GM23338 (cell line): ENCODE data around the gene ROBO3. TPM values are rescaled to one million over a fixed set of nuclear protein-coding genes. Genes with fewer than 3 reads are reported as not detected.

Experiments used
- ATAC-seq: fragments of 200-7000 bp; cut with Tn5 transposase; 3 replicates; pipeline ENCODE4 v1.9.1; 2020
- DNase-seq: peaks from one replicate; pipeline ENCODE4 v3.0.0-alpha.2; 2015; ENCODE audit warnings: low spot score
- H2AFZ ChIP-seq: fragments of 200-600 bp; sonication (generic); 2 replicates; pipeline ENCODE4 v1.8.0; 2016; ENCODE audit warnings: antibody characterized with exemption, mild to moderate bottlenecking, moderate library complexity
- H3F3A ChIP-seq: fragments of 200-600 bp; sonication (generic); replicated peaks from 2 replicates; pipeline ENCODE4 v1.8.0; 2017; ENCODE audit warnings: antibody characterized with exemption, mixed run types, low read depth
- H3K27ac ChIP-seq: fragments of 200-600 bp; sonication (generic); 2 replicates; pipeline ENCODE4 v1.6.1; 2016; ENCODE audit warnings: low read depth
- H3K27me3 ChIP-seq: fragments of 200-600 bp; sonication (generic); 2 replicates; pipeline ENCODE4 v1.8.0; 2016; ENCODE audit warnings: mild to moderate bottlenecking, mixed run types, moderate library complexity; ENCODE audit not compliant: insufficient read depth
- H3K36me3 ChIP-seq: fragments of 200-600 bp; sonication (generic); 2 replicates; pipeline ENCODE4 v1.8.0; 2016; ENCODE audit warnings: mild to moderate bottlenecking; ENCODE audit not compliant: insufficient read depth
- H3K4me1 ChIP-seq: fragments of 200-600 bp; sonication (generic); 2 replicates; pipeline ENCODE4 v1.8.0; 2016; ENCODE audit warnings: mild to moderate bottlenecking, moderate library complexity; ENCODE audit not compliant: insufficient read depth
- H3K4me2 ChIP-seq: fragments of 200-600 bp; sonication (generic); 2 replicates; pipeline ENCODE4 v1.7.1; 2017; ENCODE audit warnings: mixed run types
- H3K4me3 ChIP-seq: fragments of 200-600 bp; sonication (generic); 2 replicates; pipeline ENCODE4 v1.6.1; 2016; ENCODE audit warnings: mixed run types
- H3K79me2 ChIP-seq: fragments of 200-600 bp; sonication (generic); replicated peaks from 2 replicates; pipeline ENCODE4 v1.8.0; 2017; ENCODE audit warnings: mild to moderate bottlenecking; ENCODE audit not compliant: insufficient read depth
- H3K9me2 ChIP-seq: fragments of 200-600 bp; sonication (generic); 2 replicates; pipeline ENCODE4 v1.8.0; 2017; ENCODE audit not compliant: insufficient read depth
- H4K20me1 ChIP-seq: fragments of 200-600 bp; sonication (generic); replicated peaks from 2 replicates; pipeline ENCODE4 v1.8.0; 2017; ENCODE audit warnings: mild to moderate bottlenecking; ENCODE audit not compliant: insufficient read depth
- H3K27ac Mint-ChIP-seq: 2 replicates; pipeline ENCODE4 v1.8.0; 2020; ENCODE audit warnings: inconsistent platforms, mild to moderate bottlenecking, moderate library complexity, mixed read lengths
- H3K27me3 Mint-ChIP-seq: 3 replicates; pipeline ENCODE4 v1.8.0; 2022; ENCODE audit warnings: low read depth, mild to moderate bottlenecking, moderate library complexity, mixed read lengths, inconsistent platforms; ENCODE audit not compliant: insufficient read depth, poor library complexity
- H3K36me3 Mint-ChIP-seq: 3 replicates; pipeline ENCODE4 v1.8.0; 2021; ENCODE audit warnings: low read depth, mild to moderate bottlenecking, inconsistent platforms, moderate library complexity, mixed read lengths
- H3K4me1 Mint-ChIP-seq: 3 replicates; pipeline ENCODE4 v1.8.0; 2020; ENCODE audit warnings: mild to moderate bottlenecking, inconsistent platforms, mixed read lengths
- H3K4me3 Mint-ChIP-seq: 3 replicates; pipeline ENCODE4 v1.8.0; 2021; ENCODE audit warnings: moderate library complexity, mild to moderate bottlenecking, inconsistent platforms, mixed read lengths
- H3K9me3 Mint-ChIP-seq: 3 replicates; pipeline ENCODE4 v1.8.0; 2020; ENCODE audit warnings: moderate library complexity, mild to moderate bottlenecking, inconsistent platforms, mixed read lengths
- CTCF ChIP-seq, 2 experiments: fragments of 200-600 bp in 1 of 2; sonication (generic) in 1 of 2; conservative IDR thresholded peaks; 2 replicates each; pipeline versions ENCODE4 v1.5.1 to v1.6.1; 2016 to 2017; ENCODE audit warnings: antibody characterized with exemption in 2 of 2, low read depth in 2 of 2, mild to moderate bottlenecking in 2 of 2, moderate library complexity in 1 of 2
- ETS1 ChIP-seq: IDR thresholded peaks from 2 replicates; pipeline ENCODE4 v1.6.1; 2016; ENCODE audit warnings: antibody characterized with exemption
- EZH2 ChIP-seq: fragments of 200-600 bp; sonication (generic); IDR thresholded peaks from one replicate; pipeline ENCODE4 v1.8.0; 2017; ENCODE audit warnings: antibody characterized with exemption, mild to moderate bottlenecking, low read depth; ENCODE audit not compliant: unreplicated experiment
- EZH2phosphoT487 ChIP-seq: fragments of 200-600 bp; sonication (generic); IDR thresholded peaks from one replicate; pipeline ENCODE4 v1.8.1; 2018; ENCODE audit warnings: antibody characterized with exemption; ENCODE audit not compliant: unreplicated experiment
- NANOG ChIP-seq: IDR thresholded peaks from 2 replicates; pipeline ENCODE4 v1.6.1; 2016; ENCODE audit warnings: antibody characterized with exemption, borderline replicate concordance
- POLR2AphosphoS5 ChIP-seq: IDR thresholded peaks from 2 replicates; pipeline ENCODE4 v1.6.1; 2016; ENCODE audit warnings: antibody characterized with exemption, low read depth
- ZNF331 ChIP-seq: fragments of 250-450 bp; sonication (Bioruptor Pico); IDR thresholded peaks from 2 replicates; pipeline ENCODE4 v1.5.0; 2020; ENCODE audit warnings: low read depth, mild to moderate bottlenecking, moderate library complexity
- ZNF462 ChIP-seq: fragments of 250-450 bp; sonication (Bioruptor Pico); IDR thresholded peaks from 2 replicates; pipeline ENCODE4 v1.5.0; 2020; ENCODE audit warnings: mild to moderate bottlenecking, moderate library complexity
- polyA plus RNA-seq: library from polyadenylated mRNA; unstranded; fragments of >200 nt; fragmentation: Nextera tagmentation; extraction: Ambion mirVana; gene quantifications from 2 replicates; pipeline ENCODE4 v1.2.1, GENCODE V29; 2016
- total RNA-seq: library from RNA; depleted of rRNA; stranded (reverse); fragments of >200 nt; shearing (Covaris generic); gene quantifications from 2 replicates; pipeline ENCODE4 v1.2.3, GENCODE V29; 2014

ROBO3 gene
- total and polyA plus RNA-seq, 2 experiments from 2014 or later = 17.0 to 21.4 TPM

- Histone ChIP-seq H3K79me2 (no peaks in the 10 kb centered on the region), H3K4me1 (0 out of 2 replicates have a peak, but pooled peaks cover 2% of the 10 kb centered on the region), H3K36me3 (no peaks in the 10 kb centered on the region), H3K4me3 (no peak overlapping the region), H4K20me1 (no peaks in the 10 kb centered on the region), H3K9me2 (peaks cover 5% of the 10 kb centered on the region; the same call in 1 of the 2 replicates), H3K4me2 (no peak overlapping the region), H3K27ac (no peak overlapping the region), H3F3A (no peaks in the 10 kb centered on the region), H2AFZ (no peak overlapping the region), H3K27me3 (peaks cover 10% of the 10 kb centered on the region; the same call in 1 of the 2 replicates)
- Mint-ChIP-seq H3K27ac (no peak overlapping the region), H3K4me1 (peaks cover 12% of the 10 kb centered on the region), H3K27me3 (peaks cover 17% of the 10 kb centered on the region), H3K36me3 (no peaks in the 10 kb centered on the region), H3K4me3 (no peak overlapping the region), H3K9me3 (no peaks in the 10 kb centered on the region; the same call in 2 of the 3 replicates)
- ATAC-seq (peak; percentile 19; the same call in 2 of the 3 replicates), DNase-seq (peak; percentile 30)
- TF ChIP-seq ETS1 (no peak), EZH2 (no peak), ZNF462 (CRISPR knock-in tag) (no peak), ZNF331 (CRISPR knock-in tag) (no peak), CTCF (conservative IDR thresholded peaks at IDR 0.05; ENCODE audit: low read depth in 2 of 2) (no peak), NANOG (no peak), EZH2phosphoT487 (no peak), POLR2AphosphoS5 (no peak)
Observed at GRCh38 chr11:124882339-124883071, 17.3 kb downstream of the ROBO3 start.
